ENCODE measurements around the gene CPLANE2.
"Not testable (repeated sequence)": the region's sequence is repeated elsewhere in the genome, so short reads cannot be mapped to it uniquely, and the experiment has no call there.

CPLANE2 gene

DNA sequence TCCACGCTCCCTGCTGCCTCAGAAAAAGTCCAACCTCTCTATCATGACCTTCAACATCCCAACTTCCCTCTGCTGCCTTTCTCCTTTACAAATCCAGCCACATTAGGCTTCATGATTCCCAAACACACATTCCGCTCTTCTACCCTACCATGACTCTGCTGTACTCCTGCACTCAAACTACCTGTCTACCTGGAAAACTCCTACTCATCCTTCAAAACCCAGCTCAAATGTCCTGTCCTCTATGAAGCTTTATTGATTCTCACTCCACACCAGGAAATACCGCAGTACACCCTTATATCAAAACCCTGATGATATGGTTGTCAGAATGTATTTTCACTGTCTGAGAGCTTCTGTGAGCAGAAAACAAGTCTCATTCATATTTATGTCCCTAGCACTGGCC, 33.4 kb downstream of the CPLANE2 start:
- no peak for TF ChIP-seq CTCF (IDR thresholded peaks at IDR 0.05; ENCODE audit: insufficient read depth, missing control alignments)
- DNase-seq (ENCODE audit: insufficient read length, low spot score): no peak
- no peak for FAIRE-seq

DNA sequence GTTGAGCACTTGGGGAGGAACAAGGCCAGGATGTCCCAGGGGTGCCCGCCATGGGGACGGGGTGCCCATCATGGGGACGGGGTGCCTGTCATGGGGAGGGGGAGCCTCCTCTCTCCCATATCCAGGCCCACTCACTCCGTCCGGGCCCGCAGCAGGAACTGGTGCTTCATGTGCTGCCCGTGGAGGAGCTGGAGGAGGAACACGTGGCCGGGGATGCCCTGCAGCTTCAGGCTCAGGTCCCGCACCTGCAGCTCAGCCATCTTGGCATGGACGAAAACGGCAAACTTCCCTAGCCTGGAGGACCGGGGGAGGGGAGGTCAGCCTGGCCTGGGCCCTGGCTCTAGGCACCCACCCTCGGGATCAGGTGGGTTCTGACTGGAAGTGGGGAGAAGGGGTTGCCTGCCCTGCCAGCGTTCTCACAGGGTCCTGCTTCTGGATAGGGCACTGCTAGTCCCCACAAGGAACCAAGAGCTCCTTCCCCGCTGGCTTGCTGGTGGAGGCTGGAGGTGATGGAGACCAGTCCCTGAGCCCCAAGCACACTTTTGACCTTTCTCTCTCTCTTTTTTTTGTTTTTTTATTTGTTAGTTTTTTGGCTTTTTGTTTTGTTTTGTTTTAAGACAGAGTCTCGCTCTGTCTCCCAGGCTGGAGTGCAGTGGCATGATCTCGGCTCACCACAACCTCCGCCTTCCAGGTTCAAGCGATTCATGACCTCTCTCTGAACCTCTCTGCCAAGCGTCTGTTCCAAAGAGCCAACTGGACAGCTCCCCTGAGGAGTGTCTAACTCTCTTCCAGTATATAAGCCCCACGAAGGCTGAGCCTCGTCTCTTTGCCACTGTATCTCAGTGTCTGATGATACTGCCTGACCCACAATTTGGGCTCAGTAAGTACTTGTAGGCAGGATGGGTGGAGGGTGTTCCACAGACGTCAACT, 34.4 kb downstream of the CPLANE2 start:
- TF ChIP-seq CTCF (IDR thresholded peaks at IDR 0.05; ENCODE audit: insufficient read depth, missing control alignments): no peak
- no peak for FAIRE-seq

DNA sequence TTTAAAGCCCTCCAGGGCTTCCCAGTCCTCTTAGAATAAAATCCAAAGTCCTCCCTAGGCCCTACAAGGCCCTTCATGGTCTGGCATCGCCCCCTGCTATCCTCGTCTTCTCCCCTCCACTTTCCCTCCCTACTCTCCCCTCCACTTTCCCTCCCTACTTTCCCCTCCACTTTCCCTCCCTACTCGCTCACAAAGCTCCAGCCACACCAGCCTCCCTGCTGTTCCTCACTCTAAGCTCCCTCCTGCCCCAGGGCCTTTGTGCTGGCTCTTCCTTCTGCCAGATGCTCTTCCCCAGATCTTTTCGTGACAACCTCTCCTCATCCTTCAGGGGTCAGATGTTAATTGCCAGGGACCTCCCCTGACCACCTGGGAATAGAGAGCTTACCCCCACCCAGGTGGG, 37.3 kb downstream of the CPLANE2 start:
- TF ChIP-seq CTCF (IDR thresholded peaks at IDR 0.05; ENCODE audit: insufficient read depth, missing control alignments): no peak
- FAIRE-seq (no peak), DNase-seq (ENCODE audit: insufficient read length, low spot score) (no peak)

More for the DNA sequence above, 34.4 kb downstream of the CPLANE2 start:
- DNase-seq (ENCODE audit: insufficient read length, low spot score): no peak

DNA sequence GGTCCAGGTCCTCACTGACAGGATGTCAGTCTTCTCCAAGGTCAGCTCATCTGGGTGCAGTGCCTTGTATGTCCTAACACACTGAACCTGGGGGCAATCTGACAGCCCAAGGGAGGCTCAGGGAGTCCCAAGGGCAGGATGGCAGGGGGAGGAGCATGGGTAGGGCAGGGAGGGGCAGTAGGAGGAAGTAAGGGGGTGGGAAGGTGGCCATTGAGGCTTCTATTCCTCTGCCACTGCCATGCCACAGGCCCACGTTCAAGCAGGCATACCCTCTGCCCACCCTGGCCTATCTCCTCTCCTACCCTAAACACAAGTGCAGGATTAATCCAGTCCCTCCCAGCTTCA, 37.9 kb downstream of the CPLANE2 start:
- no peak for TF ChIP-seq CTCF (IDR thresholded peaks at IDR 0.05; ENCODE audit: insufficient read depth, missing control alignments)
- FAIRE-seq (no peak), DNase-seq (ENCODE audit: insufficient read length, low spot score) (no peak)

DNA sequence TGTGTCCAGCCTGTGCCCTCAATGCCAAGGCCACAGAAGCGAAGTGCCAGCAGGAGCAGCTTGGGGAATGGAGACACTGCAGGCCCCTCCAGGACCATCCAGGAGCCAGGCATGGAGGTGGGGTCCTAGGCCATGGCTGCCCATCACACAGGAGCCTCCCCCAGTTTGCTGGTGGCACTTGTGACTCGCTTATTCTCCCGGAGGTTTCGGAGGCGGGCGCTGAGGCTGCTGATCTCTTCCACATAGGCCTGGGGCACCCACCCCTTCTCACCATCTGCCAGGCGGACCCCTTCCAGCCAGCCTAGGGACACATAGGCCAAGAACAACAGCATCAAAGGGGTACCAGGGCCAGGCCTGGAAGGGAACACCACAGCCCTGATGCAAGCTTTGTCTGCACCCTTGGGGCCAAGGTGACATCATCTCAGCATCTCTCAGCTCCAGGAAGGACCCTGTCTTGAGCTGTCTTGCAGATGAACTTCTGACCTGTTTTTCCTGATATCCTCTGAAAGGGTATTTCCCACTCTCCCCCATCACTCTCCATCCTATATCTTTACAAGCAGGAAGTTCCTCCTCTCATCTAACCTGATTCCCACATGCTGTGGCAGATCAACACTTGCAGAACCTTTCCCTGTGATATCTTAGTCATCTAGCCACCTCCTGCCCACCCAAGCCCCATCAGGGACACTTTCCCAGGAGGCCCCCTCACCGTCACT, 38.4 kb downstream of the CPLANE2 start:
- DNase-seq (ENCODE audit: insufficient read length, low spot score) (no peak), FAIRE-seq (no peak)
- no peak for TF ChIP-seq CTCF (IDR thresholded peaks at IDR 0.05; ENCODE audit: insufficient read depth, missing control alignments)

DNA sequence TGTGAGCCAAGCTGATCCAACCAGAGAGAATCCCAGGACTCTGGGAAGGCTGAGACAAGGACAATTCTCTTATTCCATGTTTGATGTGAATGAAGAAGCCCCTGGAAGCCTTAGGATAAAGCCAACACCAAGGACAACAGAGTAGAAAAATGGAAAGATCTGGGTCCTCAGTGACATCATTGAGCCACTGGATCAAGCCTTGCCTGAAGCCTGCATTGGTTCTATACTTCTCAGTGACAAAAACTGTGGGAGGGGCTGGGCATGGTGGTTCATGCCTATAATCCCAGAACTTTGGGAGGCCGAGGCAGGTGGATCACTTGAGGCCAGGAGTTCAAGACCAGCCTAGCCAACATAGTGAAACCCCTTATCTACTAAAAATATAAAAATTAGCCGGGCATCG, 40.1 kb downstream of the CPLANE2 start:
- no peak for FAIRE-seq
- no peak for TF ChIP-seq CTCF (IDR thresholded peaks at IDR 0.05; ENCODE audit: insufficient read depth, missing control alignments)

DNA sequence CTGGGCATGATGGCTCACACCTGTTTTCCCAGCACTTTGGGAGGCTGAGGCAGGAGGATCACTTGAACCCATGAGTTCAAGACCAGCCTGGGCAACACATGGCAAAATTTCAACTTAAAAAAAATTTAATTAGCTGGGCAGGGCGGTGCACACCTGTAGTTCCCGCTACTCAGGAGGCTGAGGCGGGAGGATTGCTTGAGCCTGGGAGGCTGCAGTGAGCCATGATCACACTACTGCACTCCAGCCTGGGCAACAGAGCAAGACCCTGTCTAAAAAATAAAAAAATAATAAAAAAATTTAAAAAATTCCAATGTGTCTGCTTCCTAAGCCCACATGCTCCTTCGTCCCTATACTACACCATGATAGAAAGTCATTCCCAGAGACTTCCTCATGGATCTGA, 40.8 kb downstream of the CPLANE2 start:
- DNase-seq (ENCODE audit: insufficient read length, low spot score); FAIRE-seq: not testable (repeated sequence)

More for the DNA sequence above, 40.1 kb downstream of the CPLANE2 start:
- no peak for DNase-seq (ENCODE audit: insufficient read length, low spot score)

Measured in D721Med (cell line).